ENCODE measurements around the gene LMNB1. TPM values are rescaled to one million over a fixed set of nuclear protein-coding genes. Genes with fewer than 3 reads are reported as not detected.

Gene LMNB1
- total and polyA plus RNA-seq, 11 donors: 0.27 to 27.8 (median 1.8) TPM

DNA sequence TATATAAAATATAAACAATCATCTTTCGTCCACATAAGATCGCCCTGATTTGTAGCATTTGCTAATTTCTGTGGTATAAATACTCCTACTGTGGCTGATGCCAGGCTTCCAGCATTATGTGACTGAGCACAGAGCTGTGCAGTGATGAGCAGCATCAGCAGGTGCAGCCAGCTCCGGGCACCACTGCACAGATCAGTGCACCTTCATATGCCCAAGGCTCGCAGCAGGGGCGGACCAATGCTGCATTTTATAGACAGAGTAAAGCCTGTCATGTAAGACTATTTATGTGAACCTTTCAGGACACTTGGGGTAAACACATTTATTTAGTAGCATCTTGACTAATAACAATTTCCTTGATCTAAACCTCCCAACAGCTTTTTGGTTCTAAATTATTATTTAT is 53.1 kb downstream of the LMNB1 start:
- Histone ChIP-seq H3K4me3 (no peak overlapping the region), H3K27ac (no peak overlapping the region), H3K4me1 (no peaks in the 10 kb centered on the region), H3K27me3 (no peaks in the 10 kb centered on the region), H3K9me3 (no peaks in the 10 kb centered on the region), H3K36me3 (peaks cover 0 to 88% (median 0%) of the 10 kb centered on the region in 9 donors)
- no peak for ATAC-seq
- WGBS, 4 donors: 90 to 99% (median 96%) methylated on average over 5 of the region's 5 CpGs
- no peak for TF ChIP-seq POLR2A (IDR thresholded peaks at IDR 0.05)
- TF ChIP-seq, protein P1, sequence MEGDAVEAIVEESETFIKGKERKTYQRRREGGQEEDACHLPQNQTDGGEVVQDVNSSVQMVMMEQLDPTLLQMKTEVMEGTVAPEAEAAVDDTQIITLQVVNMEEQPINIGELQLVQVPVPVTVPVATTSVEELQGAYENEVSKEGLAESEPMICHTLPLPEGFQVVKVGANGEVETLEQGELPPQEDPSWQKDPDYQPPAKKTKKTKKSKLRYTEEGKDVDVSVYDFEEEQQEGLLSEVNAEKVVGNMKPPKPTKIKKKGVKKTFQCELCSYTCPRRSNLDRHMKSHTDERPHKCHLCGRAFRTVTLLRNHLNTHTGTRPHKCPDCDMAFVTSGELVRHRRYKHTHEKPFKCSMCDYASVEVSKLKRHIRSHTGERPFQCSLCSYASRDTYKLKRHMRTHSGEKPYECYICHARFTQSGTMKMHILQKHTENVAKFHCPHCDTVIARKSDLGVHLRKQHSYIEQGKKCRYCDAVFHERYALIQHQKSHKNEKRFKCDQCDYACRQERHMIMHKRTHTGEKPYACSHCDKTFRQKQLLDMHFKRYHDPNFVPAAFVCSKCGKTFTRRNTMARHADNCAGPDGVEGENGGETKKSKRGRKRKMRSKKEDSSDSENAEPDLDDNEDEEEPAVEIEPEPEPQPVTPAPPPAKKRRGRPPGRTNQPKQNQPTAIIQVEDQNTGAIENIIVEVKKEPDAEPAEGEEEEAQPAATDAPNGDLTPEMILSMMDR (IDR thresholded peaks at IDR 0.05): no peak
- intact Hi-C loops (cut with DNase I): loop anchor here in 2 of 10 donors (10.0 kb wide), 2 partner anchors 215 to 655 kb away; no protein-coding TSS in a partner anchor
- DNase-seq: no peak

DNA sequence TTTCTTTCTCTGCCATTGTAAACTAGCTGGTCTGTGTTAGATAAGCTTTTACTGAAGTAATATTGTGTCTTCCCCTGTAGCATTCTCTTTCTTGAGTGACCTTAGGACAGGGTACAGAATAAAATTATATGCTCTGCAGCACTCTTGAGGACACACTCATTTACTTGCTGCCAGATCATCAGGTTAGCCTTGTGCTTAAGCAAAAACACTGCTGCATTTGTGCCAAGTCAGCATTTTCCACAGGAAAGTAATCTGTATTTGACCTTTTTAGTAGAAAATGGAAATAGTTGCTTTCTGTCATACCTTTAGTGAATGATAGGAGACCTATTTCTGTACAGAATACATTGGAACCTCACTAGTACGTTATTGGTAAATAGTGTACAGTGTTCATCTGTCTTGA is 54.2 kb downstream of the LMNB1 start:
- H3K9me3 ChIP-seq: no peaks in the 10 kb centered on the region
- intact Hi-C loops (cut with DNase I): loop anchor here in 2 of 10 donors (10.0 kb wide), 2 partner anchors 214 to 654 kb away; no protein-coding TSS in a partner anchor
- H3K27ac ChIP-seq: no peak overlapping the region
- H3K36me3 ChIP-seq: peaks cover 0 to 85% (median 0%) of the 10 kb centered on the region in 9 donors
- 44 to 92% (median 86%) methylated on average over 1 of the region's 1 CpG for WGBS, 4 donors
- ATAC-seq (no peak), DNase-seq (no peak)
- H3K4me3 ChIP-seq: no peak overlapping the region
- no peaks in the 10 kb centered on the region for H3K4me1 ChIP-seq
- H3K27me3 ChIP-seq: no peaks in the 10 kb centered on the region
- TF ChIP-seq, protein P1 (IDR thresholded peaks at IDR 0.05): no peak
- no peak for TF ChIP-seq POLR2A (IDR thresholded peaks at IDR 0.05)

DNA sequence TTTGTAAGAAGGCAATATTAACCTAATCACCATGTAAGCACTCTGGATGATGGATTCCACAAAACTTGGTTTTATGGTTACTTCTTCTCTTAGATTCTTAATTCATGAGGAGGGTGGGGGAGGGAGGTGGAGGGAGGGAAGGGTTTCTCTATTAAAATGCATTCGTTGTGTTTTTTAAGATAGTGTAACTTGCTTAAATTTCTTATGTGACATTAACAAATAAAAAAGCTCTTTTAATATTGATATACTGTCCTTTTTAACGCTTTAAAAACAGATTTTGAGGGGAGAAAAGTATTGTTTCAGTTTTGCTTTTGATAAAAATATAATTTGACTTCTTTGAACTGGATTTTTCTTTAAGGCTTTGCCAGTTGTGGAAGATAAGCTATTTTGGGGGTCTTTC is 59.8 kb downstream of the LMNB1 start:
- no peaks in the 10 kb centered on the region for H3K4me1 ChIP-seq
- TF ChIP-seq, protein P1 (IDR thresholded peaks at IDR 0.05): no peak
- no peak for TF ChIP-seq POLR2A (IDR thresholded peaks at IDR 0.05)
- H3K27me3 ChIP-seq: no peaks in the 10 kb centered on the region
- no peak for DNase-seq
- no peak for ATAC-seq
- H3K4me3 ChIP-seq: no peak overlapping the region
- intact Hi-C loops (cut with DNase I): loop anchor here (2.0 to 10.0 kb wide), 8 partner anchors 206 to 661 kb away; no protein-coding TSS in a partner anchor
- WGBS, 4 donors: 90 to 96% (median 94%) methylated on average over 2 of the region's 2 CpGs
- no peaks in the 10 kb centered on the region for H3K9me3 ChIP-seq
- peaks cover 0 to 41% (median 0%) of the 10 kb centered on the region in 9 donors for H3K36me3 ChIP-seq
- no peak overlapping the region for H3K27ac ChIP-seq

DNA sequence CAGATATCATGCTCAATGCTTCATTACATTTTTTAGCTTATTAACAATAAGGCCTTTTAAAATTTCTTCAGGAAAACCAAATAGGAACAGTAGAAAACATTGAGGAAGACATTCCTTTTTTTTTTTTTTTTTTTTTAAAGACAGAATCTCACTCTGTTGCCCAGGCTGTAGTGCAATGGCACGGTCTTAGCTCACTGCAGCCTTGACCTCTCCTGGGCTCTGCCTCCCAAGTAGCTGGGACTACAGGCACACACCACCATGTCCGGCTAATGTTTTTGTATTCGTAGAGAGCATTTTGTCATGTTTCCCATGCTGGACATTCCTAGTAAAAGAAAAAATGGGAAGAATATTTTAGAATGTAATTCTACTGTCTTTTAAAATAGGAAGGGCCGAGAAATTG is 60.3 kb downstream of the LMNB1 start:
- no peaks in the 10 kb centered on the region for H3K4me1 ChIP-seq
- no peaks in the 10 kb centered on the region for H3K9me3 ChIP-seq
- no peaks in the 10 kb centered on the region for H3K27me3 ChIP-seq
- H3K27ac ChIP-seq: no peak overlapping the region
- intact Hi-C loops (cut with DNase I): loop anchor here (2.0 to 10.0 kb wide), 8 partner anchors 205 to 660 kb away; no protein-coding TSS in a partner anchor
- no peak overlapping the region for H3K4me3 ChIP-seq
- no peak for DNase-seq
- no peak for ATAC-seq
- WGBS, 4 donors: 98 to 100% (median 98%) methylated on average over 4 of the region's 4 CpGs
- H3K36me3 ChIP-seq: peaks cover 0 to 36% (median 0%) of the 10 kb centered on the region in 9 donors
- TF ChIP-seq, protein P1 (IDR thresholded peaks at IDR 0.05): no peak
- no peak for TF ChIP-seq POLR2A (IDR thresholded peaks at IDR 0.05)
